Measurements from ENCODE around the gene NPHS1.
"Not testable (repeated sequence)": the region's sequence is repeated elsewhere in the genome, so short reads cannot be mapped to it uniquely, and the experiment has no call there.

Gene NPHS1

DNA sequence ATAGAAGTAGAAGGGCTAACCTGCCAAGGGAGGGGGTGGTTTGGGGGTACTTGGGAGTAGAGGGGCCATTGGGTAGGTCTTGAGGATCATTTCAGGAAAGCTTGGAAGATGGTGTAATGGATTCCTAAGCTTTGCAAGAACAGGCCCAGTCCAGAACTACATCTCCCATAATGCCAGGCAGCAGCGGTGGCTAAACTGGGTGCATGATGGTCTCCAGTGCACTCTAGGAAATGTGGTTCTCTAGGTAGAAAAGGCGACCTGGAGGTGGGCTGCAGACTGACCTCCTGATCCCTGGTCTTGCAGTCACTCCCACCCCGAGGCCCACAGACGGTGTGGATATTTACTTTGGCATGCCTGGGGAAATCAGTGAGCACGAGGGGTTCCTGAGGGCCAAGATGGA is 19.9 kb upstream of the NPHS1 start:
- TF ChIP-seq, protein P1, sequence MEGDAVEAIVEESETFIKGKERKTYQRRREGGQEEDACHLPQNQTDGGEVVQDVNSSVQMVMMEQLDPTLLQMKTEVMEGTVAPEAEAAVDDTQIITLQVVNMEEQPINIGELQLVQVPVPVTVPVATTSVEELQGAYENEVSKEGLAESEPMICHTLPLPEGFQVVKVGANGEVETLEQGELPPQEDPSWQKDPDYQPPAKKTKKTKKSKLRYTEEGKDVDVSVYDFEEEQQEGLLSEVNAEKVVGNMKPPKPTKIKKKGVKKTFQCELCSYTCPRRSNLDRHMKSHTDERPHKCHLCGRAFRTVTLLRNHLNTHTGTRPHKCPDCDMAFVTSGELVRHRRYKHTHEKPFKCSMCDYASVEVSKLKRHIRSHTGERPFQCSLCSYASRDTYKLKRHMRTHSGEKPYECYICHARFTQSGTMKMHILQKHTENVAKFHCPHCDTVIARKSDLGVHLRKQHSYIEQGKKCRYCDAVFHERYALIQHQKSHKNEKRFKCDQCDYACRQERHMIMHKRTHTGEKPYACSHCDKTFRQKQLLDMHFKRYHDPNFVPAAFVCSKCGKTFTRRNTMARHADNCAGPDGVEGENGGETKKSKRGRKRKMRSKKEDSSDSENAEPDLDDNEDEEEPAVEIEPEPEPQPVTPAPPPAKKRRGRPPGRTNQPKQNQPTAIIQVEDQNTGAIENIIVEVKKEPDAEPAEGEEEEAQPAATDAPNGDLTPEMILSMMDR (conservative IDR thresholded peaks at IDR 0.05; ENCODE audit: low read length): no peak
- no peak overlapping the region for H3K4me3 ChIP-seq (ENCODE audit: low read length)
- no peak for DNase-seq (ENCODE audit: low read depth)

DNA sequence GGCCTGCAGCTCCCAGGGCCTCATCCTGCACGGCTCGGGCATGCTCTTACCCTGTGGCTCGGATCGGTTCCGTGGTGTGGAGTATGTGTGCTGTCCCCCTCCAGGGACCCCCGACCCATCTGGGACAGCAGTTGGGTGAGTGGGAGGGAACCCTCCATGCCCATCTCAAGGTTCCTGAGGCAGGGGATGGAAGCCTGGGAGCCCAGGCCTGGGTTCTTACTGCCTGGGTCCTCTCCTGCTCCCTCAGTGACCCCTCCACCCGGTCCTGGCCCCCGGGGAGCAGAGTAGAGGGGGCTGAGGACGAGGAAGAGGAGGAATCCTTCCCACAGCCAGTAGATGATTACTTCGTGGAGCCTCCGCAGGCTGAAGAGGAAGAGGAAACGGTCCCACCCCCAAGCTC is 19.3 kb upstream of the NPHS1 start:
- TF ChIP-seq, protein P1 (conservative IDR thresholded peaks at IDR 0.05; ENCODE audit: low read length): no peak
- DNase-seq (ENCODE audit: low read depth): no peak
- no peak overlapping the region for H3K4me3 ChIP-seq (ENCODE audit: low read length)

DNA sequence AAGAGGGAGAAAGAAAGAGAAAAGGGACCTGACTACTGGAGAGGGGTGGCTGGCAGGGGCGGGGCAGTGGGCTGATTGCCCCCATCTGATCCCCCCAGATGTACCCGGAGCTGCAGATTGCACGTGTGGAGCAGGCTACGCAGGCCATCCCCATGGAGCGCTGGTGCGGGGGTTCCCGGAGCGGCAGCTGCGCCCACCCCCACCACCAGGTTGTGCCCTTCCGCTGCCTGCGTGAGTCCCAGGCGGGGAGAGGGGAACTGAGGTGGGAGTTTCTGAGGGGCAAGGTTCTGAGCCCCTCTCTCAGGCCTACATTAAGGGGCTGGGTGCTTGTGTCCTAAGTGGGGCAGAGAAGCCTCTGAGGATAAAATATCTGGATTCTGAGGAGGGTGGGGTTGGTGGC is 18.5 kb upstream of the NPHS1 start:
- DNase-seq (ENCODE audit: low read depth): no peak
- H3K4me3 ChIP-seq (ENCODE audit: low read length): no peak overlapping the region
- TF ChIP-seq, protein P1 (conservative IDR thresholded peaks at IDR 0.05; ENCODE audit: low read length): no peak

DNA sequence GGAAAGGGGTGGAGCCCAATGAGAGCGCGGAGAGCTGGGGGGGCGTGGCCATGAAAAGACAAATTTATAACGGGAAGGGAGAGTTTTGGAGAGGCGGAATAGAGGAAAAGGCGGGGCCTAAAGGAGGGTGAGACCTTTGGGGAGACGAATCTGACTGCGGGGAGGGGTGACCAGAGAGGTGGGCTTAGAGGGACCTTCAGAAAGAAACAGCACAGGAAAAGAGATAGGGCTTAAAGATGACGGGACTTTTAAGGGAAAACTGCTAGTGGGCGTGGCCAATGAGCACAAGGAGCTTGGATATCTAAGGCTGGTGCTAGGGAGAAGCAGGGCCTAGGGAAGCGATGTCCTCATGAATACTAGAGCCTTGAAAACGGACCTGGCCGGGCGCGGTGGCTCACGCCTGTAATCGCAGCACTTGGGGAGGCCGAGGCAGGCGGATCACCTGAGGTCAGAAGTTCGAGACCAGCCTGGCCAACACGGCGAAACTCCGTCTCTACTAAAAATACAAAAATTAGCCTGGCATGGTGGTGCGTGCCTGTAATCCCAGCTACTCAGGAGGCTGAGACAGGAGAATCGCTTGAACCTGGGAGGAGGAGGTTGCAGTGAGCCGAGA is 17.9 kb upstream of the NPHS1 start:
- not testable (repeated sequence) for DNase-seq (ENCODE audit: low read depth); H3K4me3 ChIP-seq (ENCODE audit: low read length)

DNA sequence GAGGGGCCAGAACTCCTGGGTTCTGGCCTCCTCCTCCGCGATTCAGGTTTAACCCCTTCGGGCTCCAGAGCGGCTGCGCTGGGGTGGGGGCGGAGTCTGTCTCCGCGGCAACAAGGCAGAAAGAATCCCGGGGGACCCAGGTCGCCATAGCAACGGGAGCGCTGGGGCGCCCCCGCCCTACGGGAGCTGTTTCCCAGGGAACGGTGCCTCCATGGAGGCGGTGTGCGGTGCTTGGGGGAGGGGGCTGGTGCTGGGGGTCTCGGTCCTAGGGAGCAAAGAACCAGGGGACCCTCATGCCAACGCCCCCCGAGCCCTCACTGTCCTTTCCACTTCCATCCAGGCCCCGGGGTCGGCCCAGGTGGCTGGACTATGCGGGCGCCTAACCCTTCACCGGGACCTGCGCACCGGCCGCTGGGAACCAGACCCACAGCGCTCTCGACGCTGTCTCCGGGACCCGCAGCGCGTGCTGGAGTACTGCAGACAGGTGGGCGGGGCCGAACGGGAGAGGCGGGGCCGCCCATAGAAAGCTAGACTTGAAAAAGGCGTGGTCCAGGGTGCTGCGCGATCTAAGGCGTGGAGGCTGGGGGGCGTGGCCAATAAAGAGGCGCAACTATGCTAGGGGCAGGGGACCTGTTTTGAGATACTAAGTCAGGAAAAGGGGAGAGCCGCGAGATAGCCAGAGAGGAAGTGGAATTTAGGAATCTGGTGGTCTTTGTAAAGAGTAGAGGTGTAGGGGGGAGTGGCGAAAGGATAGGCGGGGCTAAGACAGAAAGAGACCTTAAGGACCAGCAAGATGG is 17.2 kb upstream of the NPHS1 start:
- peak overlapping the region; percentile 20; the same call in 1 of the 2 replicates for H3K4me3 ChIP-seq (ENCODE audit: low read length)
- DNase-seq (ENCODE audit: low read depth): peak; percentile 54
- TF ChIP-seq, protein P1 (conservative IDR thresholded peaks at IDR 0.05; ENCODE audit: low read length): no peak

DNA sequence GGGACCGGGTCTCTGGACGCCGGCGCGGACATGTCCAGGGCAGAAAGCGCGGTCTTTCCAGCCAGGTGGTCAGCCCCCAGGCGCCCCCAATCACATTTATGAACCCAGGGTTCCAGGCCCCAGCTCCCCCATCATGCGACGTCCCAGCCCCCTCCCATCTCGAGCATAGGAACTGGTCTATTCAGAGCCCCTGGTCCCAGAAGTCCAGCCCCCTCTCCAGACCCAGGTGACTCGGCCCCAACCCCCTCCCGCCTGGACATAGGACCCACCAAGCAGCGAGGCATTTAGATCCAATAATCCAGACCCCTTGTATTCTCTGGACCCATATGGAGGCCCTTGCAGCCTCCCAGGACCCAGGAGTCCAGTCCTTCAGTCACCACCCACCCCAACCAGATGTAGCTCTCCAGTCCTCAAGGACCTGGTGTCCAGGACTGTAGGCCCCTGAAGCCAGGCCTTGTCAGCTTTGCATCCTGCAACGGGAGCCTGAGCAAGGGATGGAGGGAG is 16.6 kb upstream of the NPHS1 start:
- TF ChIP-seq, protein P1 (conservative IDR thresholded peaks at IDR 0.05; ENCODE audit: low read length): no peak
- no peak for DNase-seq (ENCODE audit: low read depth)
- peak overlapping the region; percentile 39 for H3K4me3 ChIP-seq (ENCODE audit: low read length)

DNA sequence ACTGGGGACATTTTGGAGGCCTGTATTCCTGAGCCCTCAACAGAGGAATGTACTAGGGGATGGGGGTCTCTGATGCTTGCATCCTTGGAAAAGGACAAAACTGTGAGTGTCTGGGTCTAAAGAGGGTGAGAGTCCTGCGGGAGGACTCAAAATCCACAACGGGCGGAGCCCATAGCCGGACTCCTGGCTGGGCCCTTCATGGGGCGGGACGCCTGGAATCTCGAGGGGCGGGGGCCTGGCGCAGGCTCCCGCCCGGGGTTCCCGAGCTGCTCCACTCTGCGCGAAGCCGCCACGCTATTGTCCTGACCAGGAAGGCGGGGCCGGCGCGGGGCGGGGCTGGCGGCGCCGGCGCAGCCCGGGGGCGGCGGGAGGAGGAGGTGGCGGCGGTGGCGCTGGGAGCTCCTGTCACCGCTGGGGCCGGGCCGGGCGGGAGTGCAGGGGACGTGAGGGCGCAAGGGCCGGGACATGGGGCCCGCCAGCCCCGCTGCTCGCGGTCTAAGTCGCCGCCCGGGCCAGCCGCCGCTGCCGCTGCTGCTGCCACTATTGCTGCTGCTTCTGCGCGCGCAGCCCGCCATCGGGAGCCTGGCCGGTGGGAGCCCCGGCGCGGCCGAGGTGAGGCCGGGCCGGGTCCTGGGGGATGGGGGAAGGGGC is 16.0 kb upstream of the NPHS1 start, which contains the start of gene APLP1:
Gene APLP1 (plus strand): TSS at position 403 of the 651 bp plus-strand sequence. CDS start 63 bp downstream, at position 466.
- TF ChIP-seq, protein P1 (conservative IDR thresholded peaks at IDR 0.05; ENCODE audit: low read length): no peak
- peak within 1 kb of the TSS; percentile 39 for H3K4me3 ChIP-seq (ENCODE audit: low read length)
- DNase-seq (ENCODE audit: low read depth): peak; percentile 39

All from AG10803 (cell line).